IMR-90 (cell line): ENCODE results near the gene NEK5. TPM values are rescaled to one million over a fixed set of nuclear protein-coding genes. Genes with fewer than 3 reads are reported as not detected.

Experiments used
- ATAC-seq: fragments of 200-7000 bp; cut with Tn5 transposase; 2 replicates; pipeline ENCODE4 v1.9.1; 2020; ENCODE audit warnings: low read depth, mild to moderate bottlenecking, moderate library complexity
- BruUV-seq: library from RNA; stranded (reverse); fragments of 400-500 nt; replicated peaks from 2 replicates; lab custom pipeline; 2021; lab: Mats Ljungman, UMichigan
- CTCF ChIA-PET: fragments of 300-600 bp; formaldehyde crosslinking; extraction: SDS; loops from one replicate; lab custom pipeline; 2021; ENCODE audit warnings: antibody characterized with exemption; lab: Yijun Ruan, JAX
- POLR2A ChIA-PET: fragments of 300-600 bp; sonication (Branson Sonifier 250); formaldehyde crosslinking; loops from one replicate; lab custom pipeline; 2022; ENCODE audit warnings: antibody characterized with exemption; ENCODE audit not compliant: unreplicated experiment; lab: Charles Lee
- DNase-seq: peaks from one replicate; pipeline ENCODE4 v3.0.0; 2013
- H2AFZ ChIP-seq: replicated peaks from 2 replicates; pipeline ENCODE3; 2013; ENCODE audit warnings: low read length, mild to moderate bottlenecking; ENCODE audit not compliant: poor library complexity
- H2AK5ac ChIP-seq: 2 replicates; pipeline ENCODE4 v1.6.1; 2013; ENCODE audit warnings: low read depth, low read length, inconsistent platforms
- H2AK9ac ChIP-seq: replicated peaks from 2 replicates; pipeline ENCODE3; 2013; ENCODE audit warnings: mild to moderate bottlenecking, low read depth, low read length, moderate library complexity; ENCODE audit not compliant: poor library complexity
- H2BK120ac ChIP-seq: 2 replicates; pipeline ENCODE4 v1.6.1; 2013; ENCODE audit warnings: low read depth, low read length, inconsistent platforms
- H2BK15ac ChIP-seq: 3 replicates; pipeline ENCODE4 v1.6.1; 2013; ENCODE audit warnings: low read depth, low read length, inconsistent platforms
- H2BK20ac ChIP-seq: 2 replicates; pipeline ENCODE4 v1.6.1; 2013; ENCODE audit warnings: low read depth, mild to moderate bottlenecking, inconsistent platforms, low read length, moderate library complexity
- H2BK5ac ChIP-seq: 2 replicates; pipeline ENCODE4 v1.6.1; 2013; ENCODE audit warnings: mild to moderate bottlenecking, low read depth, low read length, inconsistent platforms; ENCODE audit not compliant: poor library complexity, severe bottlenecking
- H3K14ac ChIP-seq: replicated peaks from 2 replicates; pipeline ENCODE4 v1.6.1; 2013; ENCODE audit warnings: low read depth, low read length, inconsistent platforms
- H3K18ac ChIP-seq: 2 replicates; pipeline ENCODE4 v1.6.1; 2013; ENCODE audit warnings: low read depth, low read length, control low read depth
- H3K23ac ChIP-seq: 2 replicates; pipeline ENCODE4 v1.6.1; 2013; ENCODE audit warnings: low read depth, low read length, inconsistent platforms
- H3K27ac ChIP-seq: 2 replicates; pipeline ENCODE4 v1.5.1; 2013; ENCODE audit warnings: mild to moderate bottlenecking, control low read depth, low read length; ENCODE audit not compliant: insufficient read depth
- H3K27me3 ChIP-seq: 2 replicates; pipeline ENCODE4 v1.6.1; 2013; ENCODE audit warnings: low read length; ENCODE audit not compliant: control insufficient read depth, insufficient read depth
- H3K36me3 ChIP-seq: 2 replicates; pipeline ENCODE4 v1.6.1; 2013; ENCODE audit warnings: low read length, mixed read lengths; ENCODE audit not compliant: control insufficient read depth, insufficient read depth
- H3K4ac ChIP-seq: 2 replicates; pipeline ENCODE4 v1.6.1; 2013; ENCODE audit warnings: low read depth, low read length, inconsistent platforms
- H3K4me1 ChIP-seq: 2 replicates; pipeline ENCODE4 v1.6.1; 2013; ENCODE audit warnings: low read length, mixed read lengths; ENCODE audit not compliant: control insufficient read depth, insufficient read depth
- H3K4me2 ChIP-seq: 2 replicates; pipeline ENCODE4 v1.6.1; 2013; ENCODE audit warnings: low read depth, mild to moderate bottlenecking, control low read depth, low read length, moderate library complexity
- H3K4me3 ChIP-seq: 2 replicates; pipeline ENCODE4 v1.5.1; 2013; ENCODE audit warnings: low read depth, mild to moderate bottlenecking, control low read depth, low read length, moderate library complexity; ENCODE audit not compliant: insufficient read depth
- H3K56ac ChIP-seq: 2 replicates; pipeline ENCODE4 v1.6.1; 2013; ENCODE audit warnings: low read length, inconsistent platforms; ENCODE audit not compliant: insufficient read depth; ENCODE audit errors: extremely low read depth
- H3K79me1 ChIP-seq, 2 experiments: 2 replicates each; pipeline ENCODE4 v1.6.1; 2013; ENCODE audit warnings: low read length in 2 of 2, inconsistent platforms in 1 of 2, low read depth in 1 of 2
- H3K9ac ChIP-seq: 2 replicates; pipeline ENCODE4 v1.6.1; 2013; ENCODE audit warnings: low read depth, low read length, control low read depth
- H3K9me1 ChIP-seq: 2 replicates; pipeline ENCODE4 v1.6.1; 2013; ENCODE audit warnings: low read length, inconsistent platforms; ENCODE audit not compliant: insufficient read depth
- H3K9me3 ChIP-seq: 2 replicates; pipeline ENCODE4 v1.6.1; 2013; ENCODE audit warnings: low read length; ENCODE audit not compliant: control insufficient read depth, insufficient read depth
- H4K20me1 ChIP-seq: 2 replicates; pipeline ENCODE4 v1.6.1; 2013; ENCODE audit warnings: low read length, inconsistent platforms; ENCODE audit not compliant: insufficient read depth
- H4K5ac ChIP-seq: 2 replicates; pipeline ENCODE4 v1.6.1; 2013; ENCODE audit warnings: mild to moderate bottlenecking, low read depth, low read length, control low read depth
- H4K8ac ChIP-seq, 2 experiments: 2 replicates each; pipeline ENCODE4 v1.6.1; 2013; ENCODE audit warnings: low read depth in 2 of 2, low read length in 2 of 2, control low read depth in 1 of 2, inconsistent platforms in 1 of 2
- H4K91ac ChIP-seq: 2 replicates; pipeline ENCODE4 v1.6.1; 2013; ENCODE audit warnings: low read depth, low read length, inconsistent platforms; ENCODE audit not compliant: insufficient read depth
- BHLHE40 ChIP-seq: fragments of 150-350 bp; IDR thresholded peaks from 2 replicates; pipeline ENCODE4 v1.6.1; 2016; ENCODE audit warnings: mild to moderate bottlenecking, low read depth, low read length
- FOS ChIP-seq: fragments of 150-350 bp; IDR thresholded peaks from 2 replicates; pipeline ENCODE4 v1.6.1; 2016; ENCODE audit warnings: low read depth, low read length
- NFE2L2 ChIP-seq: fragments of 150-350 bp; IDR thresholded peaks from 2 replicates; pipeline ENCODE4 v1.6.1; 2016; ENCODE audit warnings: low read depth, mild to moderate bottlenecking, low read length
- SMC3 ChIP-seq: fragments of 150-350 bp; IDR thresholded peaks from 2 replicates; pipeline ENCODE4 v1.6.1; 2016; ENCODE audit warnings: low read depth, mild to moderate bottlenecking, antibody characterized with exemption, low read length, moderate library complexity
- WGBS, 2 experiments: methylation state at CpG; one replicate each; pipeline versions ENCODE4 v1.1.5 to v1.1.7; 2013; ENCODE audit warnings: missing lambda C conversion rate in 2 of 2; ENCODE audit not compliant: insufficient read length in 1 of 2; ENCODE audit errors: extremely low coverage in 2 of 2; 5-methylcytosine and 5-hydroxymethylcytosine counted together
- dilution Hi-C: fragments of 300-500 bp; cut with HindIII; formaldehyde crosslinking; loops from one replicate; pipeline ENCODE4 v1.14.3; 2018; ENCODE audit warnings: low sequenced_read_pairs; ENCODE audit not compliant: unreplicated experiment
- in situ Hi-C: fragments of 300-500 bp; cut with MboI; formaldehyde crosslinking; loops from 3 replicates; pipeline ENCODE4 v1.14.3; 2019; ENCODE audit warnings: low sequenced_read_pairs, inconsistent platforms, mixed read lengths
- intact Hi-C: fragments of 100-400 bp; cut with micrococcal nuclease; formaldehyde crosslinking; loops from 2 replicates; pipeline ENCODE4 v1.10.0; 2022
- polyA plus RNA-seq, 3 experiments: library from polyadenylated mRNA; depleted of rRNA; stranded (reverse); fragments of >200 nt; gene quantifications; 2 replicates each; pipeline ENCODE4 v1.2.3, GENCODE V29; 2012; ENCODE audit warnings: low replicate concordance in 1 of 3
- total RNA-seq: library from RNA; depleted of rRNA; stranded (reverse); fragments of >200 nt; gene quantifications from 2 replicates; pipeline ENCODE4 v1.2.3, GENCODE V29; 2012

NEK5 gene
- total and polyA plus RNA-seq, 2 of the 4 experiments (the other 2 are of a cell fraction) = not detected

- CTCF ChIA-PET = interaction anchor here (0.6 to 0.7 kb wide), 2 partner anchors 286 to 1016 kb away, joined by 3 read pairs; no protein-coding TSS in a partner anchor
- Histone ChIP-seq H3K56ac (no peak overlapping the region), H3K4me1 (peaks cover 5% of the 10 kb centered on the region), H2AFZ (no peak overlapping the region), H3K9me3 (no peaks in the 10 kb centered on the region), H3K23ac (no peak overlapping the region), H3K4ac (no peak overlapping the region), H2BK5ac (no peak overlapping the region), H2BK120ac (no peak overlapping the region), H3K27me3 (no peaks in the 10 kb centered on the region), H3K4me2 (no peak overlapping the region), H2AK9ac (no peak overlapping the region), H4K91ac (no peak overlapping the region), H3K9me1 (no peaks in the 10 kb centered on the region; the same call in 1 of the 2 replicates), H4K20me1 (no peaks in the 10 kb centered on the region), H4K5ac (no peak overlapping the region), H2BK20ac (no peak overlapping the region), H3K27ac (no peak overlapping the region), H3K36me3 (peaks cover 13% of the 10 kb centered on the region), H3K9ac (no peak overlapping the region), H2AK5ac (no peak overlapping the region), H3K79me1 (no peaks in the 10 kb centered on the region), H3K4me3 (no peak overlapping the region), H2BK15ac (no peak overlapping the region), H4K8ac (no peak overlapping the region), H3K18ac (no peak overlapping the region), H3K14ac (no peak overlapping the region)
- TF ChIP-seq NFE2L2 = no peak
- no peak for TF ChIP-seq SMC3
- TF ChIP-seq BHLHE40 = no peak
- no peak for TF ChIP-seq FOS
- no peak for ATAC-seq
- 20% methylated on average over 1 of the region's 2 CpGs; no CpG with 5 or more reads in 1 of the 2 experiments for WGBS, 2 experiments
- BruUV-seq = no TSS peak
- dilution Hi-C loops (no loop called here), in situ Hi-C loops (no loop called here), intact Hi-C loops (no loop called here)
- POLR2A ChIA-PET = no interaction called here
- DNase-seq = no peak
Measured at GRCh38 chr13:52165411-52165810, 36.5 kb upstream of the NEK5 start.
